NCI-H446 (cell line): Measurements from ENCODE around the gene LHX6.

Source experiments
- DNase-seq, 2 experiments: peaks; one replicate each; lab custom pipeline; 2025; lab: John Stamatoyannopoulos, UW

LHX6 gene

GRCh38 chr9:122215663-122216062 is 13.1 kb downstream of the LHX6 start:
- no peak for DNase-seq

GRCh38 chr9:122214507-122214906 is 14.2 kb downstream of the LHX6 start:
- DNase-seq = no peak

GRCh38 chr9:122213589-122214413 is 15.0 kb downstream of the LHX6 start:
- DNase-seq = no peak

- DNase-seq = no peak
Observed at GRCh38 chr9:122213102-122213588, 15.6 kb downstream of the LHX6 start.

GRCh38 chr9:122212473-122213004 is 16.2 kb downstream of the LHX6 start:
- DNase-seq = no peak

- DNase-seq = no peak
Observed at GRCh38 chr9:122209451-122209850, 19.3 kb downstream of the LHX6 start.

- no peak for DNase-seq
Observed at GRCh38 chr9:122207096-122207495, 21.7 kb downstream of the LHX6 start.

GRCh38 chr9:122206118-122207046 is 22.4 kb downstream of the LHX6 start:
- DNase-seq = no peak

GRCh38 chr9:122205176-122205575 is 23.6 kb downstream of the LHX6 start:
- DNase-seq = no peak

- DNase-seq = no peak
Observed at GRCh38 chr9:122204491-122204890, 24.3 kb downstream of the LHX6 start.

- DNase-seq = no peak
Observed at GRCh38 chr9:122204055-122204454, 24.7 kb downstream of the LHX6 start.

- DNase-seq = no peak
Observed at GRCh38 chr9:122202111-122202510, 26.6 kb downstream of the LHX6 start.

- no peak for DNase-seq
Observed at GRCh38 chr9:122201641-122202040, 27.1 kb downstream of the LHX6 start.

GRCh38 chr9:122200960-122201595 is 27.7 kb downstream of the LHX6 start:
- peak in 1 of 2 experiments; percentile 0 for DNase-seq

- no peak for DNase-seq
Observed at GRCh38 chr9:122197882-122198281, 30.9 kb downstream of the LHX6 start.

- no peak for DNase-seq
Observed at GRCh38 chr9:122197426-122197825, 31.3 kb downstream of the LHX6 start.

- DNase-seq = no peak
Observed at GRCh38 chr9:122195875-122196274, 32.9 kb downstream of the LHX6 start.

- no peak for DNase-seq
Observed at GRCh38 chr9:122193651-122194050, 35.1 kb downstream of the LHX6 start.

- DNase-seq = no peak
Observed at GRCh38 chr9:122192914-122193525, 35.7 kb downstream of the LHX6 start.

- DNase-seq = no peak
Observed at GRCh38 chr9:122192261-122192875, 36.4 kb downstream of the LHX6 start.

GRCh38 chr9:122191584-122191983 is 37.2 kb downstream of the LHX6 start:
- DNase-seq = no peak
